HL-60 (cell line): ENCODE measurements around the gene AMTN.
A peak's percentile ranks its signal among the peaks of the same experiment; 100 is the strongest.

Experiments used
- DNase-seq, 2 experiments: peaks; one replicate each; pipeline ENCODE4 v3.0.0-alpha.2; 2010 to 2020; ENCODE audit warnings: low read depth in 1 of 2, low spot score in 1 of 2
- H3K27ac ChIP-seq: fragments of 250-450 bp; sonication (Bioruptor Pico); replicated peaks from 2 replicates; pipeline ENCODE4 v1.5.1; 2020; ENCODE audit warnings: mild to moderate bottlenecking, moderate library complexity
- H3K27me3 ChIP-seq: fragments of 250-450 bp; sonication (Bioruptor Pico); 2 replicates; pipeline ENCODE4 v1.5.1; 2021; ENCODE audit warnings: mild to moderate bottlenecking, moderate library complexity; ENCODE audit not compliant: insufficient read depth, poor library complexity, severe bottlenecking
- H3K4me3 ChIP-seq: replicated peaks from 2 replicates; pipeline ENCODE4 v1.5.1; 2011; ENCODE audit warnings: mild to moderate bottlenecking, control low read depth, low read length; ENCODE audit not compliant: insufficient read depth
- CTCF ChIP-seq: IDR thresholded peaks from one replicate; pipeline ENCODE4 v1.5.1; 2011; ENCODE audit warnings: low read length, control low read depth, inconsistent platforms; ENCODE audit not compliant: insufficient read depth
- GABPA ChIP-seq: IDR thresholded peaks from 2 replicates; pipeline ENCODE4 v1.6.1; 2012; ENCODE audit warnings: low read depth
- POLR2AphosphoS5 ChIP-seq: IDR thresholded peaks from 2 replicates; pipeline ENCODE4 v1.6.1; 2012; ENCODE audit warnings: low read depth
- REST ChIP-seq: IDR thresholded peaks from 2 replicates; pipeline ENCODE4 v1.6.1; 2012; ENCODE audit warnings: low read depth; ENCODE audit not compliant: insufficient replicate concordance
- SPI1 ChIP-seq: IDR thresholded peaks from 2 replicates; pipeline ENCODE4 v1.6.1; 2012; ENCODE audit warnings: low read depth, mild to moderate bottlenecking, borderline replicate concordance

Gene AMTN

GRCh38 chr4:70538869-70539268 lies 20.5 kb downstream of the AMTN start:
- Histone ChIP-seq H3K27ac (no peak overlapping the region), H3K27me3 (no peaks in the 10 kb centered on the region), H3K4me3 (no peak overlapping the region)
- no peak for TF ChIP-seq SPI1
- no peak for TF ChIP-seq POLR2AphosphoS5
- no peak for TF ChIP-seq CTCF
- TF ChIP-seq GABPA: no peak
- TF ChIP-seq REST: no peak
- no peak for DNase-seq

GRCh38 chr4:70544279-70544868 lies 26.0 kb downstream of the AMTN start:
- TF ChIP-seq SPI1 (no peak), CTCF (peak; percentile 29)
- DNase-seq: peak in 1 of 2 experiments; percentile 2
- Histone ChIP-seq H3K4me3 (no peak overlapping the region), H3K27ac (no peak overlapping the region), H3K27me3 (no peaks in the 10 kb centered on the region)

- no peak overlapping the region for H3K27ac ChIP-seq
- TF ChIP-seq SPI1 (no peak), CTCF (no peak), REST (no peak), GABPA (no peak), POLR2AphosphoS5 (no peak)
- no peak for DNase-seq
Observed at GRCh38 chr4:70556856-70557255, 38.5 kb downstream of the AMTN start.

More at GRCh38 chr4:70556856-70557255, 38.5 kb downstream of the AMTN start:
- Histone ChIP-seq H3K27me3 (no peaks in the 10 kb centered on the region), H3K4me3 (no peak overlapping the region)
